ENCODE data around the gene MDM1. TPM values are rescaled to one million over a fixed set of nuclear protein-coding genes. Genes with fewer than 3 reads are reported as not detected.
A peak's percentile ranks its signal among the peaks of the same experiment; 100 is the strongest.

Gene MDM1
- total and polyA plus RNA-seq, 2 of the 13 experiments (the other 11 are each of a cell fraction or from before 2014, with no cell fraction given): 4.6 to 15.2 TPM

DNA sequence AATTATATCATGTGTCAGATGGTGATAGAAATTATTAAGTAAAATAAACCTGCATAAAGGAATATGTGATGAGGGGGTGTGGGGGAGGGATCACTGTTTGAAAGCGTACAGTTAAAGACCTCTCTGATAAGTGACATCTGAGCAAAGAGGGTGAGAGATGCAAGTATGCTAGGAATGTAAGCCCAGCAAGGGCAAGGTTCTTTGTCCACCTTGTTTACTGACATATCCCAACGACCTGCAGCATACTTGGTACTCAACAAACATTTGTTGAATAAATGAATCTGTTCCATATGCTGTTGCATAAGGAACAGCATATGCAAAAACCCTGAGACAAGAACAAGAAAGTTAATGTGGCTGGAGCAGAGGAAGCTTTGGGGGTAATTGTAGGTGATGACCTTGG lies 12.0 kb upstream of the MDM1 start (continued):
- TF ChIP-seq ZNF780A (CRISPR knock-in tag; IDR thresholded peaks at IDR 0.05): no peak
- TF ChIP-seq, protein P1, sequence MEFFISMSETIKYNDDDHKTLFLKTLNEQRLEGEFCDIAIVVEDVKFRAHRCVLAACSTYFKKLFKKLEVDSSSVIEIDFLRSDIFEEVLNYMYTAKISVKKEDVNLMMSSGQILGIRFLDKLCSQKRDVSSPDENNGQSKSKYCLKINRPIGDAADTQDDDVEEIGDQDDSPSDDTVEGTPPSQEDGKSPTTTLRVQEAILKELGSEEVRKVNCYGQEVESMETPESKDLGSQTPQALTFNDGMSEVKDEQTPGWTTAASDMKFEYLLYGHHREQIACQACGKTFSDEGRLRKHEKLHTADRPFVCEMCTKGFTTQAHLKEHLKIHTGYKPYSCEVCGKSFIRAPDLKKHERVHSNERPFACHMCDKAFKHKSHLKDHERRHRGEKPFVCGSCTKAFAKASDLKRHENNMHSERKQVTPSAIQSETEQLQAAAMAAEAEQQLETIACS (CRISPR knock-in tag; IDR thresholded peaks at IDR 0.05): no peak
- no peak for TF ChIP-seq IRX3 (CRISPR knock-in tag; IDR thresholded peaks at IDR 0.05; ENCODE audit: borderline replicate concordance, low read depth)
- no peak for TF ChIP-seq ZNF605 (CRISPR knock-in tag; IDR thresholded peaks at IDR 0.05)
- TF ChIP-seq, protein P2, sequence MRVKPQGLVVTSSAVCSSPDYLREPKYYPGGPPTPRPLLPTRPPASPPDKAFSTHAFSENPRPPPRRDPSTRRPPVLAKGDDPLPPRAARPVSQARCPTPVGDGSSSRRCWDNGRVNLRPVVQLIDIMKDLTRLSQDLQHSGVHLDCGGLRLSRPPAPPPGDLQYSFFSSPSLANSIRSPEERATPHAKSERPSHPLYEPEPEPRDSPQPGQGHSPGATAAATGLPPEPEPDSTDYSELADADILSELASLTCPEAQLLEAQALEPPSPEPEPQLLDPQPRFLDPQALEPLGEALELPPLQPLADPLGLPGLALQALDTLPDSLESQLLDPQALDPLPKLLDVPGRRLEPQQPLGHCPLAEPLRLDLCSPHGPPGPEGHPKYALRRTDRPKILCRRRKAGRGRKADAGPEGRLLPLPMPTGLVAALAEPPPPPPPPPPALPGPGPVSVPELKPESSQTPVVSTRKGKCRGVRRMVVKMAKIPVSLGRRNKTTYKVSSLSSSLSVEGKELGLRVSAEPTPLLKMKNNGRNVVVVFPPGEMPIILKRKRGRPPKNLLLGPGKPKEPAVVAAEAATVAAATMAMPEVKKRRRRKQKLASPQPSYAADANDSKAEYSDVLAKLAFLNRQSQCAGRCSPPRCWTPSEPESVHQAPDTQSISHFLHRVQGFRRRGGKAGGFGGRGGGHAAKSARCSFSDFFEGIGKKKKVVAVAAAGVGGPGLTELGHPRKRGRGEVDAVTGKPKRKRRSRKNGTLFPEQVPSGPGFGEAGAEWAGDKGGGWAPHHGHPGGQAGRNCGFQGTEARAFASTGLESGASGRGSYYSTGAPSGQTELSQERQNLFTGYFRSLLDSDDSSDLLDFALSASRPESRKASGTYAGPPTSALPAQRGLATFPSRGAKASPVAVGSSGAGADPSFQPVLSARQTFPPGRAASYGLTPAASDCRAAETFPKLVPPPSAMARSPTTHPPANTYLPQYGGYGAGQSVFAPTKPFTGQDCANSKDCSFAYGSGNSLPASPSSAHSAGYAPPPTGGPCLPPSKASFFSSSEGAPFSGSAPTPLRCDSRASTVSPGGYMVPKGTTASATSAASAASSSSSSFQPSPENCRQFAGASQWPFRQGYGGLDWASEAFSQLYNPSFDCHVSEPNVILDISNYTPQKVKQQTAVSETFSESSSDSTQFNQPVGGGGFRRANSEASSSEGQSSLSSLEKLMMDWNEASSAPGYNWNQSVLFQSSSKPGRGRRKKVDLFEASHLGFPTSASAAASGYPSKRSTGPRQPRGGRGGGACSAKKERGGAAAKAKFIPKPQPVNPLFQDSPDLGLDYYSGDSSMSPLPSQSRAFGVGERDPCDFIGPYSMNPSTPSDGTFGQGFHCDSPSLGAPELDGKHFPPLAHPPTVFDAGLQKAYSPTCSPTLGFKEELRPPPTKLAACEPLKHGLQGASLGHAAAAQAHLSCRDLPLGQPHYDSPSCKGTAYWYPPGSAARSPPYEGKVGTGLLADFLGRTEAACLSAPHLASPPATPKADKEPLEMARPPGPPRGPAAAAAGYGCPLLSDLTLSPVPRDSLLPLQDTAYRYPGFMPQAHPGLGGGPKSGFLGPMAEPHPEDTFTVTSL (CRISPR knock-in tag; IDR thresholded peaks at IDR 0.05; ENCODE audit: borderline replicate concordance): peak; percentile 44; the same call in 1 of the 2 replicates
- no peak for TF ChIP-seq RBM39 (IDR thresholded peaks at IDR 0.05; ENCODE audit: low read depth, low read length, poor library complexity, severe bottlenecking)
- TF ChIP-seq YEATS4 (CRISPR knock-in tag; IDR thresholded peaks at IDR 0.05; ENCODE audit: borderline replicate concordance): no peak
- TF ChIP-seq, protein P3, sequence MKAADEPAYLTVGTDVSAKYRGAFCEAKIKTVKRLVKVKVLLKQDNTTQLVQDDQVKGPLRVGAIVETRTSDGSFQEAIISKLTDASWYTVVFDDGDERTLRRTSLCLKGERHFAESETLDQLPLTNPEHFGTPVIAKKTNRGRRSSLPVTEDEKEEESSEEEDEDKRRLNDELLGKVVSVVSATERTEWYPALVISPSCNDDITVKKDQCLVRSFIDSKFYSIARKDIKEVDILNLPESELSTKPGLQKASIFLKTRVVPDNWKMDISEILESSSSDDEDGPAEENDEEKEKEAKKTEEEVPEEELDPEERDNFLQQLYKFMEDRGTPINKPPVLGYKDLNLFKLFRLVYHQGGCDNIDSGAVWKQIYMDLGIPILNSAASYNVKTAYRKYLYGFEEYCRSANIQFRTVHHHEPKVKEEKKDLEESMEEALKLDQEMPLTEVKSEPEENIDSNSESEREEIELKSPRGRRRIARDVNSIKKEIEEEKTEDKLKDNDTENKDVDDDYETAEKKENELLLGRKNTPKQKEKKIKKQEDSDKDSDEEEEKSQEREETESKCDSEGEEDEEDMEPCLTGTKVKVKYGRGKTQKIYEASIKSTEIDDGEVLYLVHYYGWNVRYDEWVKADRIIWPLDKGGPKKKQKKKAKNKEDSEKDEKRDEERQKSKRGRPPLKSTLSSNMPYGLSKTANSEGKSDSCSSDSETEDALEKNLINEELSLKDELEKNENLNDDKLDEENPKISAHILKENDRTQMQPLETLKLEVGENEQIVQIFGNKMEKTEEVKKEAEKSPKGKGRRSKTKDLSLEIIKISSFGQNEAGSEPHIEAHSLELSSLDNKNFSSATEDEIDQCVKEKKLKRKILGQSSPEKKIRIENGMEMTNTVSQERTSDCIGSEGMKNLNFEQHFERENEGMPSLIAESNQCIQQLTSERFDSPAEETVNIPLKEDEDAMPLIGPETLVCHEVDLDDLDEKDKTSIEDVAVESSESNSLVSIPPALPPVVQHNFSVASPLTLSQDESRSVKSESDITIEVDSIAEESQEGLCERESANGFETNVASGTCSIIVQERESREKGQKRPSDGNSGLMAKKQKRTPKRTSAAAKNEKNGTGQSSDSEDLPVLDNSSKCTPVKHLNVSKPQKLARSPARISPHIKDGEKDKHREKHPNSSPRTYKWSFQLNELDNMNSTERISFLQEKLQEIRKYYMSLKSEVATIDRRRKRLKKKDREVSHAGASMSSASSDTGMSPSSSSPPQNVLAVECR (CRISPR knock-in tag; IDR thresholded peaks at IDR 0.05; ENCODE audit: borderline replicate concordance): no peak; the same call in 1 of the 2 replicates
- no peak for TF ChIP-seq NFE2 (CRISPR knock-in tag; IDR thresholded peaks at IDR 0.05)
- no peak for TF ChIP-seq SCMH1 (CRISPR knock-in tag; IDR thresholded peaks at IDR 0.05; ENCODE audit: borderline replicate concordance)
- no peak for TF ChIP-seq SIN3B (IDR thresholded peaks at IDR 0.05; ENCODE audit: low read length)
- TF ChIP-seq HOXD1 (CRISPR knock-in tag; IDR thresholded peaks at IDR 0.05): no peak
- no peak for TF ChIP-seq ZNF354B (CRISPR knock-in tag; IDR thresholded peaks at IDR 0.05)
- TF ChIP-seq, protein P4, sequence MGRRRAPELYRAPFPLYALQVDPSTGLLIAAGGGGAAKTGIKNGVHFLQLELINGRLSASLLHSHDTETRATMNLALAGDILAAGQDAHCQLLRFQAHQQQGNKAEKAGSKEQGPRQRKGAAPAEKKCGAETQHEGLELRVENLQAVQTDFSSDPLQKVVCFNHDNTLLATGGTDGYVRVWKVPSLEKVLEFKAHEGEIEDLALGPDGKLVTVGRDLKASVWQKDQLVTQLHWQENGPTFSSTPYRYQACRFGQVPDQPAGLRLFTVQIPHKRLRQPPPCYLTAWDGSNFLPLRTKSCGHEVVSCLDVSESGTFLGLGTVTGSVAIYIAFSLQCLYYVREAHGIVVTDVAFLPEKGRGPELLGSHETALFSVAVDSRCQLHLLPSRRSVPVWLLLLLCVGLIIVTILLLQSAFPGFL (CRISPR knock-in tag; IDR thresholded peaks at IDR 0.05): no peak
- TF ChIP-seq, protein P5, sequence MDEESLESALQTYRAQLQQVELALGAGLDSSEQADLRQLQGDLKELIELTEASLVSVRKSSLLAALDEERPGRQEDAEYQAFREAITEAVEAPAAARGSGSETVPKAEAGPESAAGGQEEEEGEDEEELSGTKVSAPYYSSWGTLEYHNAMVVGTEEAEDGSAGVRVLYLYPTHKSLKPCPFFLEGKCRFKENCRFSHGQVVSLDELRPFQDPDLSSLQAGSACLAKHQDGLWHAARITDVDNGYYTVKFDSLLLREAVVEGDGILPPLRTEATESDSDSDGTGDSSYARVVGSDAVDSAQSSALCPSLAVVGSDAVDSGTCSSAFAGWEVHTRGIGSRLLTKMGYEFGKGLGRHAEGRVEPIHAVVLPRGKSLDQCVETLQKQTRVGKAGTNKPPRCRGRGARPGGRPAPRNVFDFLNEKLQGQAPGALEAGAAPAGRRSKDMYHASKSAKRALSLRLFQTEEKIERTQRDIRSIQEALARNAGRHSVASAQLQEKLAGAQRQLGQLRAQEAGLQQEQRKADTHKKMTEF (CRISPR knock-in tag; IDR thresholded peaks at IDR 0.05): peak; percentile 54; the same call in 1 of the 2 replicates
- TF ChIP-seq ZNF761 (CRISPR knock-in tag; conservative IDR thresholded peaks at IDR 0.05): no peak
